DND-41 (cell line): ENCODE measurements around the gene MRPS10.

Source experiments
- CTCF ChIP-seq: IDR thresholded peaks from 2 replicates; pipeline ENCODE4 v1.5.1; 2012; ENCODE audit warnings: borderline replicate concordance, low read length, moderate library complexity, mild to moderate bottlenecking; ENCODE audit not compliant: poor library complexity, severe bottlenecking; ENCODE audit errors: extremely low read depth
- EZH2 ChIP-seq: IDR thresholded peaks from 3 replicates; pipeline ENCODE4 v1.6.1; 2012; ENCODE audit warnings: borderline replicate concordance, low read depth, mild to moderate bottlenecking, moderate library complexity, low read length, inconsistent platforms; ENCODE audit not compliant: severe bottlenecking

- TF ChIP-seq CTCF (no peak), EZH2 (no peak)
Observed at GRCh38 chr6:42249279-42249678, 31.6 kb upstream of the MRPS10 start.
